T-cell (primary cell): Measurements from ENCODE around the gene CLDN2. TPM values are rescaled to one million over a fixed set of nuclear protein-coding genes. Genes with fewer than 3 reads are reported as not detected.

ENCODE experiments used
- ATAC-seq, 4 experiments: fragments of 200-7000 bp in 3 of 4; fragments of 150-1000 bp in 1 of 4; cut with Tn5 transposase; replicated peaks in 1 of 4; 1 replicate in 3 of 4; 2 replicates in 1 of 4; pipeline ENCODE4 v1.10.0; 2021; ENCODE audit warnings: moderate library complexity in 3 of 4, mild to moderate bottlenecking in 2 of 4, moderate number of reproducible peaks in 1 of 4
- CTCF ChIA-PET, 2 donors: fragments of 300-600 bp; sonication (Branson Sonifier 250); formaldehyde crosslinking; loops; one replicate each; lab custom pipeline; 2022; ENCODE audit warnings: antibody characterized with exemption in 2 of 2; lab: Charles Lee
- POLR2A ChIA-PET, 2 donors: fragments of 300-600 bp; sonication (Branson Sonifier 250); formaldehyde crosslinking; loops; one replicate each; lab custom pipeline; 2022; ENCODE audit warnings: antibody characterized with exemption in 2 of 2; lab: Charles Lee
- DNase-seq, 35 experiments: peaks; one replicate each; pipeline versions ENCODE4 v3.0.0 to v3.0.0-alpha.2; 2013 to 2023
- H3K27ac ChIP-seq: one replicate; pipeline ENCODE4 v1.5.1; 2013; ENCODE audit warnings: low read length
- H3K27me3 ChIP-seq, 2 experiments: replicated peaks in 1 of 2; 1 replicate in 1 of 2; 2 replicates in 1 of 2; pipeline versions ENCODE4 v1.6.1 to v1.7.0; 2013; ENCODE audit warnings: low read length in 1 of 2, mixed read lengths in 1 of 2; ENCODE audit not compliant: control insufficient read depth in 2 of 2, insufficient read depth in 2 of 2; ENCODE audit errors: extremely low read depth in 1 of 2
- H3K36me3 ChIP-seq, 2 donors: 1 replicate in 1 of 2; 2 replicates in 1 of 2; pipeline versions ENCODE4 v1.6.1 to v1.7.0; 2013; ENCODE audit warnings: low read length in 1 of 2; ENCODE audit not compliant: control insufficient read depth in 2 of 2, insufficient read depth in 1 of 2; ENCODE audit errors: extremely low read depth in 1 of 2
- H3K4me1 ChIP-seq, 2 experiments: 1 replicate in 1 of 2; 2 replicates in 1 of 2; pipeline versions ENCODE4 v1.6.1 to v1.7.0; 2013; ENCODE audit warnings: low read length in 2 of 2, mixed read lengths in 1 of 2; ENCODE audit not compliant: insufficient read depth in 2 of 2, control insufficient read depth in 1 of 2; ENCODE audit errors: extremely low read depth in 1 of 2
- H3K4me3 ChIP-seq, 2 donors: 1 replicate in 1 of 2; 2 replicates in 1 of 2; pipeline versions ENCODE4 v1.5.1 to v1.7.0; 2013; ENCODE audit warnings: mild to moderate bottlenecking in 2 of 2, low read length in 1 of 2, moderate library complexity in 1 of 2; ENCODE audit not compliant: control insufficient read depth in 1 of 2; ENCODE audit errors: extremely low read depth in 1 of 2
- H3K9me3 ChIP-seq: 2 replicates; pipeline ENCODE4 v1.7.0; 2013
- H3K27ac Mint-ChIP-seq, 2 donors: one replicate each; pipeline ENCODE4 v1.8.0; 2020 to 2021; ENCODE audit warnings: mild to moderate bottlenecking in 2 of 2, mixed read lengths in 2 of 2
- H3K27me3 Mint-ChIP-seq, 2 donors: one replicate each; pipeline ENCODE4 v1.8.0; 2021 to 2022; ENCODE audit warnings: mixed read lengths in 2 of 2
- H3K36me3 Mint-ChIP-seq: one replicate; pipeline ENCODE4 v1.8.0; 2021; ENCODE audit warnings: mixed read lengths
- H3K4me1 Mint-ChIP-seq, 3 donors: one replicate each; pipeline ENCODE4 v1.8.0; 2020 to 2022; ENCODE audit warnings: mixed read lengths in 3 of 3, mild to moderate bottlenecking in 1 of 3
- H3K4me3 Mint-ChIP-seq, 3 donors: one replicate each; pipeline ENCODE4 v1.8.0; 2020 to 2022; ENCODE audit warnings: mild to moderate bottlenecking in 3 of 3, mixed read lengths in 3 of 3, moderate library complexity in 3 of 3
- H3K9me3 Mint-ChIP-seq, 3 donors: one replicate each; pipeline ENCODE4 v1.8.0; 2020 to 2022; ENCODE audit warnings: mixed read lengths in 3 of 3
- WGBS: methylation state at CpG from one replicate; pipeline ENCODE4 v1.1.5; 2013; ENCODE audit warnings: missing lambda C conversion rate; ENCODE audit not compliant: insufficient coverage; 5-methylcytosine and 5-hydroxymethylcytosine counted together
- total RNA-seq, 35 experiments: library from RNA in 6 of 35; stranded (reverse) in 6 of 35; fragments of 120-200 nt in 1 of 35; gene quantifications; one replicate each; pipeline versions ENCODE4 v1.2.1 to v1.2.4 and lab custom pipeline; 2013 to 2026

Gene CLDN2
- total RNA-seq, 5 donors from 2014 or later (not counting 1 experiment from before 2014, with no cell fraction given) = 0.07 to 0.13 TPM; not detected in 3

DNA sequence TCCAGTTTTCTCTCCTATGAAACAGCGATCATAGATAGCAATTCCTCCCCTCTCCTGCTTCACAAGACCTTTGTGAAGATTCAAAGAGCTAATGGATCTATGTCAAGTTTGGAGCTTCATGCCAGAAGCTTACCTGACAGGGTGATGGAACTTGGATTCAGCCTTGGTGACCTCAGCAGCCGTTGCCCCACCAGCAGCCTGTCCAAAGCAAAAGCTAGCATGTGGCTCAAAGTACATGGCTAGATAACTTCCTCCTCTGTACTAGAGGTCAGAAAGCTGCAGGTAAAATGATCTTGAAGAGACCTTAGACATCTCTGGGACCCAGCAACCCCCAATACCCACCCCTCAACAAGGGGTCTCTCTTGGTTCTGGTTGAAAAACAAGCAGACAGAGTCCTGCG lies 18.9 kb upstream of the CLDN2 start:
- Histone ChIP-seq H3K36me3 (no peaks in the 10 kb centered on the region), H3K27me3 (no peaks in the 10 kb centered on the region), H3K9me3 (no peaks in the 10 kb centered on the region), H3K4me3 (no peak overlapping the region), H3K27ac (no peak overlapping the region), H3K4me1 (no peaks in the 10 kb centered on the region)
- peaks cover 0 to 5% of the 10 kb centered on the region in 2 donors for H3K27me3 Mint-ChIP-seq
- no peak overlapping the region for H3K27ac Mint-ChIP-seq
- DNase-seq (no peak), ATAC-seq (no peak)
- H3K4me3 Mint-ChIP-seq = no peak overlapping the region
- H3K4me1 Mint-ChIP-seq = no peaks in the 10 kb centered on the region
- no peaks in the 10 kb centered on the region for H3K9me3 Mint-ChIP-seq
- ChIA-PET CTCF (interaction anchor here in 1 of 2 donors (0.6 to 1.1 kb wide), 5 partner anchors 8 to 730 kb away, joined by 3 read pairs; no protein-coding TSS in a partner anchor), POLR2A (no interaction called here)
- WGBS = no CpG with 5 or more reads among the region's 3 CpGs
- H3K36me3 Mint-ChIP-seq = no peaks in the 10 kb centered on the region

DNA sequence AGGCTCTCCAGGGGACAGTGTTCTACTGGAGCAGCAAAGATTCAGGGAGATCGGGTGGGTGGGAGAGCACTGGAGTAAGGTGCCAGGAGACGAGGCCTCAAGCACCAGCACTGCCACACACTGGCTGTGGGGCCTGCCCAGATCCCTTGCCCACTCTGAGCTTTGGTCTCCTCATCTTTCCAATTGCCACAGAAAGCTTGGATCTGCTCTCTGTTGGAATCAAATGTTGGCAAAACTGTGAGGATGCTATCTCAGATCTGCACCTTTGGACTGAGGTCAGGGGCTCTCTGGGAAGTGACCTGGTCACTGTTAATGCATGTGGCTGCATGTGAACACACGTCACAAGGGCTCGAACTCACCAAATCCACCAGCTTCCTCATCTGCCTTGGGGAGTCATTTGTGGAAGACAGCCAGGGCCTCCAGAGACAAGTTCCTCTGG lies 18.4 kb upstream of the CLDN2 start:
- ATAC-seq = no peak
- WGBS = no CpG with 5 or more reads among the region's 4 CpGs

DNA sequence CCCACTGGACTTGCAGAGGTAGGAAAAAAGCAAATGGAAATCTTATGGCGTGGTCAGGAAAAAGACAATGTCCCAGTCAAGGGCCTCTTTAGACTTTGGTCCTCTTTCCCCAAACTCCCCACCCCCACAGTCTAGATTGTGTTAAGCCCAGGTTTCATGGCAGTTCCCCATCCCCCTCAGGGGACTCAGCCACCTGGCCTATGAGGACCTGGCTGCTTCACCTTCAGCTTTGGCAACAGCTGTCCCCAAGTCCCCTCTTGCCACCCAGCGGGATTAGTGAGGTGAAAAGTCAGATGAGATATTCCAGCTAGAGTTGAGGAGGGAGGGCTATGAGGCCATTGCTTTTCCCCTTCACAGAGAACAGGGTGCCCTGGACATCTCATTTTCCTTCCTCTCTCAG lies 17.5 kb upstream of the CLDN2 start:
- no peaks in the 10 kb centered on the region for H3K27me3 ChIP-seq
- no peak overlapping the region for H3K4me3 ChIP-seq
- Mint-ChIP-seq H3K27me3 (peaks cover 0 to 3% of the 10 kb centered on the region in 2 donors), H3K27ac (no peak overlapping the region), H3K4me1 (no peaks in the 10 kb centered on the region), H3K4me3 (no peak overlapping the region), H3K36me3 (no peaks in the 10 kb centered on the region), H3K9me3 (no peaks in the 10 kb centered on the region)
- CTCF ChIA-PET = interaction anchor here (0.7 to 1.2 kb wide), 2 partner anchors 10 to 30 kb away, joined by 3 read pairs; no protein-coding TSS in a partner anchor
- no peaks in the 10 kb centered on the region for H3K36me3 ChIP-seq
- no peaks in the 10 kb centered on the region for H3K4me1 ChIP-seq
- DNase-seq = no peak
- ATAC-seq = no peak
- POLR2A ChIA-PET = no interaction called here
- H3K9me3 ChIP-seq = no peaks in the 10 kb centered on the region
- WGBS = no CpG with 5 or more reads among the region's 2 CpGs
- no peak overlapping the region for H3K27ac ChIP-seq

More for the DNA sequence above, 18.4 kb upstream of the CLDN2 start:
- H3K27me3 Mint-ChIP-seq = peaks cover 0 to 3% of the 10 kb centered on the region in 2 donors
- H3K27me3 ChIP-seq = no peaks in the 10 kb centered on the region
- no peaks in the 10 kb centered on the region for H3K4me1 Mint-ChIP-seq
- H3K36me3 Mint-ChIP-seq = no peaks in the 10 kb centered on the region
- H3K4me3 Mint-ChIP-seq = no peak overlapping the region
- no peaks in the 10 kb centered on the region for H3K9me3 Mint-ChIP-seq
- H3K27ac Mint-ChIP-seq = no peak overlapping the region
- H3K36me3 ChIP-seq = no peaks in the 10 kb centered on the region
- no peak overlapping the region for H3K4me3 ChIP-seq
- H3K9me3 ChIP-seq = no peaks in the 10 kb centered on the region
- no peak for DNase-seq
- CTCF ChIA-PET = interaction anchor here in 1 of 2 donors (0.6 to 1.2 kb wide), 4 partner anchors 8 to 45 kb away, joined by 3 read pairs; no protein-coding TSS in a partner anchor
- H3K27ac ChIP-seq = no peak overlapping the region
- H3K4me1 ChIP-seq = no peaks in the 10 kb centered on the region
- POLR2A ChIA-PET = no interaction called here

GRCh38 chrX:106903291-106903824 lies 16.8 kb upstream of the CLDN2 start, which contains the start of gene RIPPLY1:
Gene RIPPLY1, minus strand, starts transcription at chrX:106903341. Its CDS starts 54 bp downstream, at chrX:106903287.
- no peak for ATAC-seq
- no peak for DNase-seq
- Mint-ChIP-seq H3K27me3 (peaks cover 0 to 3% of the 10 kb centered on the region in 2 donors), H3K9me3 (no peaks in the 10 kb centered on the region), H3K27ac (no peak within 1 kb of the TSS), H3K36me3 (no peaks in the 10 kb centered on the region), H3K4me3 (no peak within 1 kb of the TSS), H3K4me1 (no peaks in the 10 kb centered on the region)
- Histone ChIP-seq H3K4me1 (no peaks in the 10 kb centered on the region), H3K4me3 (no peak within 1 kb of the TSS), H3K36me3 (no peaks in the 10 kb centered on the region), H3K27me3 (no peaks in the 10 kb centered on the region), H3K9me3 (no peaks in the 10 kb centered on the region), H3K27ac (no peak within 1 kb of the TSS)
- CTCF ChIA-PET = interaction anchor here (0.7 to 1.0 kb wide), 3 partner anchors 9 to 29 kb away, joined by 3 to 4 read pairs (median 3); no protein-coding TSS in a partner anchor
- POLR2A ChIA-PET = no interaction called here
- 100% methylated on average over 1 of the region's 1 CpG for WGBS

- H3K9me3 ChIP-seq = no peaks in the 10 kb centered on the region
- DNase-seq (no peak), ATAC-seq (no peak)
- no peaks in the 10 kb centered on the region for H3K4me1 ChIP-seq
- no peaks in the 10 kb centered on the region for H3K36me3 Mint-ChIP-seq
- 100% methylated on average over 1 of the region's 5 CpGs for WGBS
- H3K4me1 Mint-ChIP-seq = no peaks in the 10 kb centered on the region
- no peak overlapping the region for H3K4me3 ChIP-seq
- POLR2A ChIA-PET = interaction anchor here in 1 of 2 donors (0.5 kb wide), 1 partner anchor 38 kb away, joined by 3 read pairs; no protein-coding TSS in a partner anchor
- CTCF ChIA-PET = interaction anchor here in 1 of 2 donors (0.9 to 1.0 kb wide), 2 partner anchors 9 to 11 kb away, joined by 3 to 4 read pairs; no protein-coding TSS in a partner anchor
- no peak overlapping the region for H3K4me3 Mint-ChIP-seq
- H3K36me3 ChIP-seq = no peaks in the 10 kb centered on the region
- H3K27me3 ChIP-seq = no peaks in the 10 kb centered on the region
- H3K27ac ChIP-seq = no peak overlapping the region
- no peak overlapping the region for H3K27ac Mint-ChIP-seq
- peaks cover 0 to 3% of the 10 kb centered on the region in 2 donors for H3K27me3 Mint-ChIP-seq
- no peaks in the 10 kb centered on the region for H3K9me3 Mint-ChIP-seq
Observed at GRCh38 chrX:106903856-106904528, 16.2 kb upstream of the CLDN2 start.

DNA sequence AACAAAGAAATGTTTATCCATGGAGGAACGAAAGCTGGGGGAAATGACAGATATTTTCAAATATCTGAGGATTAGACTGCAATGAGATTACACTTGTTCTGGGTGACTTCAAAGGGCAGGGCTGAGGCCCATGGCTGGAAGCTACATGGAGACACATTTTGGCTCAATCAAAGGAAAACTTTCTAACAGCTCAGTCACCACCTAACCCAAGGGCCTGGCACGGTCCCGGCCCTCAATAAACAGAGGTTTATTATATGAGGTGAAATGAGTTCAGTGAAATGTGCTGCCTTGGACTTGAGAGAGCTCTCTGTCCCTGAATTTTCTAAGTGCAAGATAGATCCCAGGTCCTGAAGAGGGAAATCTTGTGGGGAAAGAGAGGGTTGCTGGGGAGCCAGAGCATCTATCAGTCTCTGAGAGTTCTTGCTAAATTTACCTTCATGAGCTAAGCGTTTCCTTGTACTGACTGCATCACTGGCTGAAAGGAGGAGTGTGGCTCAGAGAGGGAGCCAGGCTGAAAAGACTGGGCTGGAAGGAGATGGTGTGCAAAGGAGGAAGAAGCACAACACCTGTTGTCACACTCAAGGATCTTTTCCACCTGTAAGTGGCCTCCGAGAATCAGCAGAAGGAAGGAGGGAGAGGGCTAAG lies 15.0 kb upstream of the CLDN2 start:
- peaks cover 0 to 3% of the 10 kb centered on the region in 2 donors for H3K27me3 Mint-ChIP-seq
- H3K4me1 ChIP-seq = no peaks in the 10 kb centered on the region
- no peak for ATAC-seq
- no peaks in the 10 kb centered on the region for H3K9me3 ChIP-seq
- H3K9me3 Mint-ChIP-seq = no peaks in the 10 kb centered on the region
- no peaks in the 10 kb centered on the region for H3K36me3 Mint-ChIP-seq
- no peak overlapping the region for H3K27ac Mint-ChIP-seq
- no peak overlapping the region for H3K27ac ChIP-seq
- no peak overlapping the region for H3K4me3 Mint-ChIP-seq
- 100% methylated on average over 1 of the region's 5 CpGs for WGBS
- no peaks in the 10 kb centered on the region for H3K4me1 Mint-ChIP-seq
- no peaks in the 10 kb centered on the region for H3K36me3 ChIP-seq
- no peak overlapping the region for H3K4me3 ChIP-seq
- CTCF ChIA-PET = interaction anchor here (0.5 to 1.5 kb wide), 4 partner anchors 11 to 989 kb away, joined by 3 to 5 read pairs (median 3); no protein-coding TSS in a partner anchor
- POLR2A ChIA-PET = no interaction called here
- no peaks in the 10 kb centered on the region for H3K27me3 ChIP-seq
- no peak for DNase-seq
